IPS-15b (cell line): Measurements from ENCODE around the gene ADAD2.
"Not testable (repeated sequence)": the region's sequence is repeated elsewhere in the genome, so short reads cannot be mapped to it uniquely, and the experiment has no call there.

Experiments
- H3K27me3 ChIP-seq: one replicate; pipeline ENCODE4 v1.6.1; 2013; ENCODE audit warnings: low read length; ENCODE audit not compliant: control insufficient read depth, insufficient read depth
- H3K36me3 ChIP-seq: one replicate; pipeline ENCODE4 v1.6.1; 2013; ENCODE audit warnings: low read length; ENCODE audit not compliant: control insufficient read depth, insufficient read depth
- H3K4me1 ChIP-seq: one replicate; pipeline ENCODE4 v1.6.1; 2013; ENCODE audit warnings: mild to moderate bottlenecking, low read length; ENCODE audit not compliant: control insufficient read depth, insufficient read depth
- H3K4me3 ChIP-seq: one replicate; pipeline ENCODE4 v1.5.1; 2013; ENCODE audit warnings: low read depth, low read length
- H3K9ac ChIP-seq: one replicate; pipeline ENCODE4 v1.6.1; 2013; ENCODE audit warnings: low read depth, mild to moderate bottlenecking, low read length
- H3K9me3 ChIP-seq: one replicate; pipeline ENCODE4 v1.6.1; 2013; ENCODE audit warnings: mild to moderate bottlenecking, low read length; ENCODE audit not compliant: control insufficient read depth, insufficient read depth

Gene ADAD2

DNA sequence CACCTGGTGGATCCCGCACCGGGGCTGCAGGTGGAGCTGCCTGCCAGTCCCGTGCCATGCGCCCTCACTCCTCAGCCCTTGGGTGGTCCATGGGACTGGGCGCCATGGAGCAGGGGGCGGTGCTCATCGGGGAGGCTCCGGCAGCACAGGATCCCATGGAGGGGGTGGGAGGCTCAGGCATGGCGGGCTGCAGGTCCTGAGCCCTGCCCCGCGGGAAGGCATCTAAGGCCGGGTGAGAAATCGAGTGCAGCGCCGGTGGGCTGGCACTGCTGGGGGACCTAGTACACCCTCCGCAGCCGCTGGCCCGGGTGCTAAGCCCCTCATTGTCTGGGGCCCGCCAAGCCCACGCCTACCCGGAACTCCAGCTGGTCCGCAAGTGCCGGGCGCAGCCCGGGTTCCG, 13.6 kb downstream of the ADAD2 start:
- H3K4me3 ChIP-seq, H3K4me1 ChIP-seq, H3K9ac ChIP-seq, H3K27me3 ChIP-seq, H3K36me3 ChIP-seq, H3K9me3 ChIP-seq: not testable (repeated sequence)

DNA sequence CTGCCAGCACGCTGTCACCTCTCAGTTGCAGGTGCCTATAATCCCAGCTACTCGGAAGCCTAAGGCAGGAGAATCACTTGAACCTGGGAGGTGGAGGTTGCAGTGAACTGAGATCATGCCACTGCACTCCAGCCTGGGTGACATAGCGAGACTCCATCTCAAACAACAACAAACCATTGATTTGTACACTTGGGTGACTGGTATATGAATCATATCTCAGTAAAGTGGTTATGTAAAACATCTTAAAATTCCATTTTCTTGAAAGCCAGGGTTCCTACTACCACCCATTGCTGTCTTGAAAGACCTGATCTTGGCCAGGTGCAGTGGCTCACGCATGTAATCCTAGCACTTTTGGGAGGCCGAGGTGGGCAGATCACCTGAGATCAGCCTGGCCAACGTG, 14.2 kb downstream of the ADAD2 start:
- not testable (repeated sequence) for H3K4me1 ChIP-seq, H3K36me3 ChIP-seq, H3K9ac ChIP-seq, H3K4me3 ChIP-seq, H3K27me3 ChIP-seq, H3K9me3 ChIP-seq

DNA sequence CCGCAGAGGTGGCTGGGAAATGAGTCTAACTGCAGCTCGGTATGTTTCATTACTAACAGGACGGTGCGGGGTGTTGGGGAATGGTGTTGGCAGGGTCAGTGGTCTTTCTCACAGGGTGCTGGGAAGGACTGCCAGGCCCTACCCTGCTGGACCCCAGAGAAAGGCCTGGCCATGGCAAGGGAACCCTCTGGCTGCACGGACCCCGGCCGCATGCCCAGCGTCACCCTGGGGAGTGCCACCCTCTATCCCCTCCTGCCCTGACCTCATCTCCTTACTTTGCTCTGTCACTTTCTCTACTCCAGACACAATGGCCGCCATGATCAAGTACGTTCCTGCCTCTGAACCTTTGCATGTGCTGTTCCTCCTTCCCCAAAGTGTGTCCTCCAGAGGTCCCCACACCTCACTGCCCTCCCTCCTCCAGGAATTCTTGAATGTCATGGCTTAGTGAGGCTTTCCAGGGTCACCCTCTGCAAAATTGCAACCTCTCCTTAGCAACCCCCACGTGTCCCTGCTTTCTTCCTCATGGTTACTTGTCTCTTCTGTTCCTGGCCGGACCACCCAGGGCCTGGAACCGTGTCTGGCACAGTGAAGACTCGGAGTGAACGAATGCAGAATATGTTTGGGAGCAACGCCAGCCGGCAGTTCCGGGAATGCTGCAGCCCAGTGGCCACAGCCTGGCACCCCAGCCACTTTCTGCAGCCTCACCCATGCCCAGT, 15.2 kb downstream of the ADAD2 start:
- Histone ChIP-seq H3K4me3 (no peak overlapping the region), H3K27me3 (no peaks in the 10 kb centered on the region), H3K9me3 (no peaks in the 10 kb centered on the region), H3K9ac (no peak overlapping the region), H3K4me1 (no peaks in the 10 kb centered on the region), H3K36me3 (no peaks in the 10 kb centered on the region)

DNA sequence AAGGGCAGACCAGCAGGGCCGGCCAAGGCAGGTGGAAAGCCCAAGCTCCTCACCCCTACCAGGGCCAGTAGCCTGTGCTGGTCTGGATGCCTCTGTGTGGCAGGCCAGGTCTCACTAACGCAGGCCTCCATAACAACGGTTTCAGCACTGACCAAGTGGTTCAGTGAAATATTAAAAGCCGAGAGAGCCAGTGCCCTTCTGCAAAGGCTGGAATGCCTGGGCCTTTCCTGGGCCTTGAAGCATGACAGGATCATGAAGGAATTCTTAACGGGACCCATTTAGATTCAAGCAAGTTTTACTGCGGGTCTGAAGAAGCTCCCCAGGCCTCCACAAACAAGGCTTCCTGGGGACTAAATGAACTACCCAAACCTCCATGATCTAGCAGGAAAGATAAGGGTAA, 16.3 kb downstream of the ADAD2 start:
- H3K27me3 ChIP-seq, result no peaks in the 10 kb centered on the region
- H3K4me1 ChIP-seq, result no peaks in the 10 kb centered on the region
- H3K36me3 ChIP-seq, result no peaks in the 10 kb centered on the region
- H3K9me3 ChIP-seq, result no peaks in the 10 kb centered on the region
- no peak overlapping the region for H3K9ac ChIP-seq
- H3K4me3 ChIP-seq, result no peak overlapping the region

DNA sequence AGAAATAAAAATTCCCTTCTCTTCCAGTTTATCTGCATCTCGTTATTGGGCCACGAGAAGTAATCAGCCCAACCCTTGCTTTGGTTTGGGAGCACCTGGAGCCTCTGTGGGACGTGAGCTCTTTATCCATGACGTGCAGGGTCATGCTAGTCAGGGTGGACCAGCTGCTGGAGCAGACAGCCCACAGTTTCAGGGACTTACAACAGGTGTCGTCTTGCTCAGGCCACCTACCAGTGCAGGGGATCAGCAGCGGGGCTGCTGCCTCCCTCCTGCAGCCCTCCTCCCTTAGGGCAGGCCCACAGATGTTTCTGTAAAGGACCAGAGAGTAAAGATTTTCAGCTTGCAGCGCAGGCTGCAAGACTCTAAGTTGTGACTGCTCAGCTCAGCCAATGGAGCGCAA, 16.9 kb downstream of the ADAD2 start:
- H3K9ac ChIP-seq, result no peak overlapping the region
- no peaks in the 10 kb centered on the region for H3K36me3 ChIP-seq

DNA sequence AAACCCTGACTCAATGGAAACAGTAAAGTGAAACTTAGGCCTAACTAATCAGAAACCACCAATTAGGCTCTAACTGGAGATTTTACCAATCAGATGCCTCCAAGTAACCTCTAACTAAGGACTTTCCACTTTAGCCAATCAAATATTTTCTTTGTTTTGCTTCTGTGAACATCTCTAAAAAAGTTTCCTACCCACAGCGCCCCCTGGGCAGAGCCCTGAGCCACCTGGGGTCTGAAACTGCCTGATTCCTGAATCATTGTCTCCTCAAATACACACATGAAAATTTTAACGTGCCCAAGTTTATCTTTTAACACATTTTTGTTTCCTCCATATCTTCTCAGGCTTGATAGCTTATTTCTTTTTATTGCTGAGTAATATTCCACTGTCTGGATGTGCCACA, 19.0 kb downstream of the ADAD2 start:
- Histone ChIP-seq H3K4me3 (no peak overlapping the region), H3K9me3 (no peaks in the 10 kb centered on the region), H3K4me1 (no peaks in the 10 kb centered on the region), H3K27me3 (no peaks in the 10 kb centered on the region), H3K36me3 (no peaks in the 10 kb centered on the region), H3K9ac (no peak overlapping the region)

More for the DNA sequence above, 16.9 kb downstream of the ADAD2 start:
- H3K9me3 ChIP-seq, result no peaks in the 10 kb centered on the region
- no peaks in the 10 kb centered on the region for H3K27me3 ChIP-seq
- no peak overlapping the region for H3K4me3 ChIP-seq
- H3K4me1 ChIP-seq, result no peaks in the 10 kb centered on the region

DNA sequence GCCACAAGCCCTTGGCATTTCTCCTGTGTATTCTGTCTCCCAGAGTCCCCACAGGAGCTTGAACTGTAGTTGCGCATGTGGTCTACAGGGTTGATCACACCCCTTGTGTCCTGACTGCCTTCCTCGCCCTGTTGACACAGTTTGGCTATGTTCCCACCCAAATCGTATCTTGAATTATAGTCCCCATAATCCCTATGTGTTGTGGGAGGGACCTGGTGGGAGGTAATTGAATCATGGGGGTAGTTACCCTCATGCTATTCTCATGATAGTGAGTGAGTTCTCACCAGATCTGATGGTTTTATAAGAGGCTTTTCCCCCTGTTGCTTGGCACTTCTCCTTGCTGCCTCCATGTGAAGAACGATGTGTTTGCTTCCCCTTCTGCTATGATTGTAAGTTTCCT, 21.2 kb downstream of the ADAD2 start:
- Histone ChIP-seq H3K9ac (no peak overlapping the region), H3K9me3 (no peaks in the 10 kb centered on the region), H3K36me3 (no peaks in the 10 kb centered on the region), H3K4me1 (no peaks in the 10 kb centered on the region), H3K27me3 (no peaks in the 10 kb centered on the region), H3K4me3 (no peak overlapping the region)

DNA sequence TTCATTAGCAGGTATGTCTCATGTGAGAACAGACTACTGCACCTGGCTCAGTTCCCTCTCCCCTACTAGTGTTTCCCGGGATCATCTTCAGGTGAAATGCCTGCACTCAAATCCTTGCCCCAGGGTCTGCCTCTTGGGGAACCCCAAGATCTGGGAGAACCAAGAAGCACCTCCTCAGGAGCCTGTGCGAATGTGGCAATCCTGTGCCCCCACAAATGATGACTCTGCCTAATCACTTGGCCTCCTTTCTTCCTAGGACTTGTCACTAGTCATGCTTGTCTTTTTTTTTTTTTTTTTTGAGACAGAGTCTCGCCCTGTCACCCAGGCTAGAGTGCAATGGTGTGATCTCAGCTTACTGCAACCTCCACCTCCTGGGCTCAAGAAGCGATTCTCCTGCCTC, 21.7 kb downstream of the ADAD2 start:
- no peak overlapping the region for H3K9ac ChIP-seq
- no peaks in the 10 kb centered on the region for H3K36me3 ChIP-seq
- H3K27me3 ChIP-seq, result no peaks in the 10 kb centered on the region
- no peaks in the 10 kb centered on the region for H3K9me3 ChIP-seq
- H3K4me3 ChIP-seq, result no peak overlapping the region
- no peaks in the 10 kb centered on the region for H3K4me1 ChIP-seq

DNA sequence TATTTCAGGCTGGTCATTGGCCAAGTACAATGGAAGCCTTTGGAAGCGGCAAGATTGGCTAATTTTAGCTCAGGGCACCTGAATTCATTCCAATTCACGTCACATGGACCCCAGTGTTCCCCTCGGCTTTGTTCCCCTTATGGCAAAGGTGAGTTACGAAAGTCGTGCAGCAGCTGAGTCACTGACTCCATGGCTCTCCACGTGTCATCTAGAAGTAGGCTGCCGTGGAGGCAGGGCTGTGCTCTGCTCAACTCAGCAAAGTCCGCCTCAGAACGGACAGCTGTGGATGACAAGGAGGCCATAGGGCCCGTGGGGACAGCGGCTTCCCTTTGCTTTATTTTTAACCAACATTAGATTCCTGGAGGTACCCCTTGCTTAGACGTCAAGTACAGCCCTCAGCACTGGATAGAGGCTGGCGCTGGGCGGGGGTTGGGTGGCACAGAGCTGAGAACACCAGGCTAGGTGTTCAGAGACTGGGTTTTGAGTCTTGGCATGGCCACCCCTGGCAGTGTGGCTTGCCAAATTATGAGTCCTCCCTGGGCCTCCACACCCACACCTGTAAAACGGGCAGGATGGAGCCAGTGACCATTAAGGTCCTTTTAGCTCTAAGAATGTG, 23.6 kb downstream of the ADAD2 start:
- Histone ChIP-seq H3K9ac (no peak overlapping the region), H3K36me3 (no peaks in the 10 kb centered on the region), H3K4me1 (no peaks in the 10 kb centered on the region), H3K9me3 (no peaks in the 10 kb centered on the region), H3K4me3 (no peak overlapping the region), H3K27me3 (no peaks in the 10 kb centered on the region)

DNA sequence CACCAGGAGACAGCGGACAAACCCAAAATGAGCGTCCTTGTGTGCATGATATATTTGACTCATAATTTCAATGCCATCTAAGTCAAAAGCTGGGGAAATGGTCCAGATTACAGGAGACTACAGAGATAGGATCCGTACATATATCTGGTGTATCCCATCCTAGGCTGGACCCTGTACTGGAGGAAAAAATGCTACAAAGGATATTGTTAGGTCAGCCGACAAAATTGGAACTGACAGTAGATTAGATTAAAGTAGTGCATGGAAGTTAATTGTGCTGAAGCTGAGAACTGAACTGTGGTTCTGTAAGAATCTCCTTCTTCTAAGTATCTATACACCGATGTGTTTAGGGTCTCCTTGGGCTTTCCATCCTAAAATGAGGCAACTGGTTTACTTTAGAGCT, 24.6 kb downstream of the ADAD2 start:
- H3K9ac ChIP-seq, result no peak overlapping the region
- no peaks in the 10 kb centered on the region for H3K4me1 ChIP-seq
- H3K9me3 ChIP-seq, result no peaks in the 10 kb centered on the region
- H3K27me3 ChIP-seq, result no peaks in the 10 kb centered on the region
- no peaks in the 10 kb centered on the region for H3K36me3 ChIP-seq
- H3K4me3 ChIP-seq, result no peak overlapping the region

DNA sequence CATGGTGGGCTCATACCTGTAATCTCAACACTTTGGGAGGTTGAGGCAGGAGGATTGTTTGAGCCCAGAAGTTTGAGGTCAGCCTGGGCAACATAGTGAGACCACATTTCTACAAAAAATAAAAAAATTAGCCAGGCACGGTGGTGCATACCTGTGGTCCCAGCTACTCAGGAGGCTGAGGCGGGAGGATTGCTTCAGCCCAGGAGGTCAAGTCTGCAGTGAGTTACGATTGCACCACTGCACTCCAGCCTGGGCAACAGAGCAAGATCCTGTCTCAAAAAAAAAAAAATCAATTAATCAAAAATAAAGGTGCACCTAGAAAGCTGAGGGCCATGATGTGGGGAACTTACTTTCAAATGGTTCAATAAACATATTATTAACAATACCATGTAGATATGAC, 25.2 kb downstream of the ADAD2 start:
- not testable (repeated sequence) for H3K4me1 ChIP-seq, H3K9ac ChIP-seq, H3K9me3 ChIP-seq, H3K36me3 ChIP-seq, H3K27me3 ChIP-seq, H3K4me3 ChIP-seq

DNA sequence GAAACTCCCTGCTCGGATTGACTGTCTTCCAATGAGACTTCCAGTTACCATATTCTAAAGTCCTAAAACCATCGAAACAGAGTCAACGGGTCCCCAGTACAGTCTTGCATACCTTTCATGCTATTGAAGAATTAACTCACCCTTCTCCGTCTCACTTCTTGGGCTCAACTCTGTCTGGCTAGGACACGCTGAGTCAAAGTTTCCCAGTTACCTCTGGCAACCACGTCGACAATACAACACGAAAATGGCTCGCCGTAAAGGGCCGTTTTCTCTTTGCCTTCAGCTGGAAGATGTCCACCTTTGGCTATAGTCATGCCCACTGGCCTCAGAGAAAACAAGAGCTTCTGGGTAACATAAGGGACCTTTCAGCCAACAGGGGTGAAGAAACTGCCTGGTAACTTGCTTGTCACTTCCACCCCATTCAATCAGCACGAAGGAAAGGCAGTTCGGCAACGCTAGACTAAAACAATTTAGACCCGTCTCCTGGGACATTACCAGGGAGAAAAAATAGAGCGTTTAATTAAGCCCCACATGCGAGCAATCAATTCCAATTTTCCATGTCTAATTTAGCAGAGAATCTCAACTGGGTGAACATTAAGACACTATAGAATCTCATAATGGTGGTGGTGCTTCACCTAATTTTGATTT, 27.3 kb downstream of the ADAD2 start:
- no peaks in the 10 kb centered on the region for H3K9me3 ChIP-seq
- no peaks in the 10 kb centered on the region for H3K27me3 ChIP-seq

More for the DNA sequence above, 27.3 kb downstream of the ADAD2 start:
- Histone ChIP-seq H3K4me1 (no peaks in the 10 kb centered on the region), H3K36me3 (no peaks in the 10 kb centered on the region), H3K9ac (no peak overlapping the region), H3K4me3 (no peak overlapping the region)
